ACC112 (cell line): Measurements from ENCODE around the gene ACSL6.

ENCODE experiments used
- H2AFZ ChIP-seq: fragments of 200-600 bp; sonication (generic); one replicate; pipeline ENCODE4 v1.6.0; 2017; ENCODE audit warnings: antibody characterized with exemption, low read length; ENCODE audit not compliant: unreplicated experiment
- H3K27ac ChIP-seq: fragments of 200-600 bp; sonication (generic); 2 replicates; pipeline ENCODE4 v1.5.1; 2014; ENCODE audit warnings: low read depth, mild to moderate bottlenecking, antibody characterized with exemption, low read length, moderate library complexity
- H3K27me3 ChIP-seq: fragments of 200-600 bp; sonication (generic); 2 replicates; pipeline ENCODE4 v1.6.1; 2014; ENCODE audit warnings: mild to moderate bottlenecking, antibody characterized with exemption, low read length, moderate library complexity, mixed read lengths; ENCODE audit not compliant: insufficient read depth
- H3K36me3 ChIP-seq: fragments of 200-600 bp; sonication (generic); 2 replicates; pipeline ENCODE4 v1.6.1; 2016; ENCODE audit warnings: mild to moderate bottlenecking, antibody characterized with exemption, low read length, moderate library complexity, mixed read lengths; ENCODE audit not compliant: insufficient read depth
- H3K4me1 ChIP-seq: fragments of 200-600 bp; sonication (generic); one replicate; pipeline ENCODE4 v1.6.1; 2016; ENCODE audit warnings: low read length, mixed read lengths; ENCODE audit not compliant: insufficient read depth, unreplicated experiment, control insufficient read depth
- H3K4me3 ChIP-seq: fragments of 200-600 bp; sonication (generic); 2 replicates; pipeline ENCODE4 v1.5.1; 2014; ENCODE audit warnings: mild to moderate bottlenecking, low read depth, low read length
- H3K79me2 ChIP-seq: fragments of 200-600 bp; sonication (generic); one replicate; pipeline ENCODE4 v1.6.0; 2016; ENCODE audit warnings: low read length; ENCODE audit not compliant: control insufficient read depth, unreplicated experiment, insufficient read depth

The ACSL6 gene

GRCh38 chr5:131987251-131987650, 24.2 kb downstream of the ACSL6 start:
- H3K4me3 ChIP-seq: no peak overlapping the region
- H3K36me3 ChIP-seq: no peaks in the 10 kb centered on the region
- H3K79me2 ChIP-seq: no peaks in the 10 kb centered on the region
- no peaks in the 10 kb centered on the region for H3K4me1 ChIP-seq
- peaks cover 25% of the 10 kb centered on the region for H3K27me3 ChIP-seq
- H3K27ac ChIP-seq: no peak overlapping the region
- H2AFZ ChIP-seq: no peak overlapping the region

- Histone ChIP-seq H3K4me1 (no peaks in the 10 kb centered on the region), H3K27me3 (peaks cover 21% of the 10 kb centered on the region), H3K27ac (no peak overlapping the region), H3K4me3 (no peak overlapping the region), H3K79me2 (no peaks in the 10 kb centered on the region), H3K36me3 (no peaks in the 10 kb centered on the region), H2AFZ (no peak overlapping the region)
Measured at GRCh38 chr5:131986161-131986912, 25.1 kb downstream of the ACSL6 start.

GRCh38 chr5:131984956-131985665, 26.3 kb downstream of the ACSL6 start:
- no peaks in the 10 kb centered on the region for H3K79me2 ChIP-seq
- H3K27me3 ChIP-seq: peaks cover 33% of the 10 kb centered on the region
- H2AFZ ChIP-seq: no peak overlapping the region
- no peaks in the 10 kb centered on the region for H3K4me1 ChIP-seq
- no peak overlapping the region for H3K27ac ChIP-seq
- no peak overlapping the region for H3K4me3 ChIP-seq
- no peaks in the 10 kb centered on the region for H3K36me3 ChIP-seq

GRCh38 chr5:131983244-131983771, 28.1 kb downstream of the ACSL6 start:
- H2AFZ ChIP-seq: no peak overlapping the region
- no peaks in the 10 kb centered on the region for H3K36me3 ChIP-seq
- H3K27me3 ChIP-seq: peaks cover 46% of the 10 kb centered on the region
- H3K79me2 ChIP-seq: no peaks in the 10 kb centered on the region
- no peak overlapping the region for H3K4me3 ChIP-seq
- no peaks in the 10 kb centered on the region for H3K4me1 ChIP-seq
- H3K27ac ChIP-seq: no peak overlapping the region

- H3K79me2 ChIP-seq: no peaks in the 10 kb centered on the region
- H3K4me1 ChIP-seq: no peaks in the 10 kb centered on the region
- H3K4me3 ChIP-seq: no peak overlapping the region
- no peak overlapping the region for H3K27ac ChIP-seq
- peaks cover 46% of the 10 kb centered on the region for H3K27me3 ChIP-seq
- no peak overlapping the region for H2AFZ ChIP-seq
- H3K36me3 ChIP-seq: no peaks in the 10 kb centered on the region
Measured at GRCh38 chr5:131981516-131981915, 29.9 kb downstream of the ACSL6 start.

- Histone ChIP-seq H3K27me3 (peaks cover 46% of the 10 kb centered on the region), H2AFZ (no peak overlapping the region), H3K36me3 (no peaks in the 10 kb centered on the region), H3K4me3 (no peak overlapping the region), H3K4me1 (no peaks in the 10 kb centered on the region), H3K27ac (no peak overlapping the region), H3K79me2 (no peaks in the 10 kb centered on the region)
Measured at GRCh38 chr5:131980696-131981095, 30.8 kb downstream of the ACSL6 start.

- no peaks in the 10 kb centered on the region for H3K36me3 ChIP-seq
- no peak overlapping the region for H2AFZ ChIP-seq
- no peak overlapping the region for H3K4me3 ChIP-seq
- H3K27ac ChIP-seq: no peak overlapping the region
- peaks cover 46% of the 10 kb centered on the region for H3K27me3 ChIP-seq
- no peaks in the 10 kb centered on the region for H3K79me2 ChIP-seq
- no peaks in the 10 kb centered on the region for H3K4me1 ChIP-seq
Measured at GRCh38 chr5:131979816-131980215, 31.6 kb downstream of the ACSL6 start.

GRCh38 chr5:131977212-131977604, 34.2 kb downstream of the ACSL6 start:
- H3K79me2 ChIP-seq: no peaks in the 10 kb centered on the region
- H2AFZ ChIP-seq: no peak overlapping the region
- H3K4me3 ChIP-seq: no peak overlapping the region
- H3K4me1 ChIP-seq: no peaks in the 10 kb centered on the region
- H3K27ac ChIP-seq: no peak overlapping the region
- no peaks in the 10 kb centered on the region for H3K36me3 ChIP-seq
- H3K27me3 ChIP-seq: peaks cover 40% of the 10 kb centered on the region

GRCh38 chr5:131976414-131977211, 34.8 kb downstream of the ACSL6 start:
- no peak overlapping the region for H3K4me3 ChIP-seq
- no peaks in the 10 kb centered on the region for H3K79me2 ChIP-seq
- H3K27me3 ChIP-seq: peaks cover 43% of the 10 kb centered on the region
- no peak overlapping the region for H2AFZ ChIP-seq
- no peak overlapping the region for H3K27ac ChIP-seq
- H3K4me1 ChIP-seq: no peaks in the 10 kb centered on the region
- H3K36me3 ChIP-seq: no peaks in the 10 kb centered on the region

GRCh38 chr5:131974956-131975726, 36.3 kb downstream of the ACSL6 start:
- Histone ChIP-seq H2AFZ (no peak overlapping the region), H3K4me3 (no peak overlapping the region), H3K79me2 (no peaks in the 10 kb centered on the region), H3K27ac (no peak overlapping the region), H3K27me3 (peaks cover 39% of the 10 kb centered on the region), H3K36me3 (no peaks in the 10 kb centered on the region), H3K4me1 (no peaks in the 10 kb centered on the region)
